Breast epithelium (tissue), 3 donors: ENCODE data around the gene SAYSD1.

ENCODE experiments used
- POLR2A ChIP-seq: fragments of 450-650 bp; IDR thresholded peaks from one replicate; pipeline ENCODE4 v1.6.1; 2016; ENCODE audit warnings: antibody characterized with exemption, mild to moderate bottlenecking, moderate library complexity
- POLR2AphosphoS5 ChIP-seq, 3 donors: sonication (generic); formaldehyde crosslinking; IDR thresholded peaks; one replicate each; pipeline ENCODE4 v1.6.1; 2017; ENCODE audit warnings: antibody characterized with exemption in 3 of 3
- TF ChIP-seq, protein P1 (sequence below), 3 donors: fragments of 450-650 bp; IDR thresholded peaks; one replicate each; pipeline ENCODE4 v1.5.1; 2016 to 2017; ENCODE audit warnings: antibody characterized with exemption in 3 of 3, mild to moderate bottlenecking in 3 of 3, moderate library complexity in 3 of 3

DNA sequence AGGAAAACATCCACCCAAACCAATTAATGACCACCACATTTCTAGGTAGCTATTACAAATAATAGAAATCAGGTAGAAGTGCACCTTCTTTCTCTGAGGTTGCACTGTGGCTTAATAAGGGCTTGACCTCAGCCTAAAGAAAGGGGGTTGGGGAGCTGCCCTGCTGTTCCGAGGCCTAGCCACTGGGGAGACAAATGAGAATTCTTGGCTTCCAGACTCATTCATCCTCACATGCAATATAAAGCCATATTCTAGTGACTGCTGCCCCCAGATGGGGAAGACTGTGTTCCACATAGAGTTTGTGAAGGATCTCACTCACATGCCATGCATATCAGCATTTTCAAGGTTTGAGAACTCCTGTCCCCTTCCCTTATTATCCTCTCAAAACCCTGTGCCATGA is 22.9 kb downstream of the SAYSD1 start:
- TF ChIP-seq, protein P1, sequence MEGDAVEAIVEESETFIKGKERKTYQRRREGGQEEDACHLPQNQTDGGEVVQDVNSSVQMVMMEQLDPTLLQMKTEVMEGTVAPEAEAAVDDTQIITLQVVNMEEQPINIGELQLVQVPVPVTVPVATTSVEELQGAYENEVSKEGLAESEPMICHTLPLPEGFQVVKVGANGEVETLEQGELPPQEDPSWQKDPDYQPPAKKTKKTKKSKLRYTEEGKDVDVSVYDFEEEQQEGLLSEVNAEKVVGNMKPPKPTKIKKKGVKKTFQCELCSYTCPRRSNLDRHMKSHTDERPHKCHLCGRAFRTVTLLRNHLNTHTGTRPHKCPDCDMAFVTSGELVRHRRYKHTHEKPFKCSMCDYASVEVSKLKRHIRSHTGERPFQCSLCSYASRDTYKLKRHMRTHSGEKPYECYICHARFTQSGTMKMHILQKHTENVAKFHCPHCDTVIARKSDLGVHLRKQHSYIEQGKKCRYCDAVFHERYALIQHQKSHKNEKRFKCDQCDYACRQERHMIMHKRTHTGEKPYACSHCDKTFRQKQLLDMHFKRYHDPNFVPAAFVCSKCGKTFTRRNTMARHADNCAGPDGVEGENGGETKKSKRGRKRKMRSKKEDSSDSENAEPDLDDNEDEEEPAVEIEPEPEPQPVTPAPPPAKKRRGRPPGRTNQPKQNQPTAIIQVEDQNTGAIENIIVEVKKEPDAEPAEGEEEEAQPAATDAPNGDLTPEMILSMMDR (IDR thresholded peaks at IDR 0.05) = no peak
- TF ChIP-seq POLR2A = no peak
- TF ChIP-seq POLR2AphosphoS5 (IDR thresholded peaks at IDR 0.05) = no peak
